RWPE2 (cell line): ENCODE results near the gene DEAF1.

Experiments used
- ATAC-seq: fragments of 200-7000 bp; cut with Tn5 transposase; 3 replicates; pipeline ENCODE4 v1.9.1; 2021; ENCODE audit warnings: low read depth
- DNase-seq: peaks from one replicate; pipeline ENCODE4 v3.0.0-alpha.2; 2020; ENCODE audit warnings: low spot score
- H3K27ac ChIP-seq: fragments of 450-650 bp; 2 replicates; pipeline ENCODE4 v1.5.1; 2017; ENCODE audit warnings: mild to moderate bottlenecking; ENCODE audit not compliant: poor library complexity, severe bottlenecking
- H3K27me3 ChIP-seq: fragments of 250-450 bp; sonication (Bioruptor Pico); 2 replicates; pipeline ENCODE4 v1.5.1; 2021; ENCODE audit warnings: mild to moderate bottlenecking, moderate library complexity; ENCODE audit not compliant: insufficient read depth, poor library complexity, severe bottlenecking
- H3K36me3 ChIP-seq: fragments of 250-450 bp; sonication (Bioruptor Pico); 2 replicates; pipeline ENCODE4 v1.5.1; 2020; ENCODE audit warnings: low read depth, mild to moderate bottlenecking, moderate library complexity
- H3K4me1 ChIP-seq: fragments of 250-450 bp; sonication (Bioruptor Pico); 2 replicates; pipeline ENCODE4 v1.5.1; 2021; ENCODE audit warnings: mild to moderate bottlenecking, moderate library complexity; ENCODE audit not compliant: insufficient read depth, poor library complexity, severe bottlenecking
- H3K4me3 ChIP-seq: fragments of 250-450 bp; sonication (Bioruptor Pico); 2 replicates; pipeline ENCODE4 v1.5.1; 2021; ENCODE audit warnings: mild to moderate bottlenecking, moderate library complexity; ENCODE audit not compliant: severe bottlenecking
- H3K9me3 ChIP-seq: fragments of 250-450 bp; sonication (Bioruptor Pico); 2 replicates; pipeline ENCODE4 v1.5.1; 2021; ENCODE audit warnings: mild to moderate bottlenecking, moderate library complexity; ENCODE audit not compliant: severe bottlenecking
- CTCF ChIP-seq: fragments of 450-650 bp; IDR thresholded peaks from one replicate; pipeline ENCODE4 v1.5.1; 2017; ENCODE audit warnings: mild to moderate bottlenecking, moderate library complexity; ENCODE audit not compliant: poor library complexity, severe bottlenecking

Gene DEAF1

GRCh38 chr11:623999-624704 lies 70.9 kb downstream of the DEAF1 start:
- DNase-seq (peak; percentile 79), ATAC-seq (peak; percentile 52)
- Histone ChIP-seq H3K4me3 (no peak overlapping the region), H3K36me3 (no peaks in the 10 kb centered on the region), H3K4me1 (no peaks in the 10 kb centered on the region), H3K9me3 (no peaks in the 10 kb centered on the region), H3K27me3 (no peaks in the 10 kb centered on the region), H3K27ac (no peak overlapping the region)
- TF ChIP-seq CTCF, result no peak

DNA sequence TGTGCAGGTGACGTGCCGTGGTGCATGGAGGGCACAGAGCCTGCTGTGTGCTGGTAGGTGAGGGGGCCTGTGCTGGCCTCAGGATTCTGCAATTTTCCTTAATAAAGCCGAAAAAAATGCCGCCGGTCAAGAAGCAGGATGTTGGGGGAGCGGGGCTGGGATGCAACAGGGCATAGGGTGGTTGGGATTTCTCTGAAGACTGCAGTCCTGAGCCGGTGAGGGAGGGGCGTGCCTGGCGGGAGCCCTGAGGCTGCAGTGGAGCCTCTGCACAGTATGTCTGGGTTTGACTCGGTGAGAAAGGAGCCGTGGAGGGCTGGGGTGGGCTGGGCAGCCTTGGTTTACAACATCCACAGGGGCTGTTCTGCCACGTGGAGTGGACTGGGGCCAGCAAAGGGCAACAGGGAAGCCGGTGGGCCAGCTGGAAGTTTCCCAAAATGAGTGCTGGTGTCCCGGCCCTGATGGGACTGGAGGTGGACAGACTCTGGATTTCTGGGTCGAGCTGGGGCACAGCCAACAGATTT lies 71.6 kb downstream of the DEAF1 start:
- Histone ChIP-seq H3K27ac (no peak overlapping the region), H3K36me3 (no peaks in the 10 kb centered on the region), H3K27me3 (no peaks in the 10 kb centered on the region), H3K9me3 (no peaks in the 10 kb centered on the region), H3K4me3 (no peak overlapping the region), H3K4me1 (no peaks in the 10 kb centered on the region)
- no peak for TF ChIP-seq CTCF
- DNase-seq, result peak; percentile 47
- no peak for ATAC-seq

- Histone ChIP-seq H3K4me1 (no peaks in the 10 kb centered on the region), H3K36me3 (no peaks in the 10 kb centered on the region), H3K27ac (no peak overlapping the region), H3K9me3 (no peaks in the 10 kb centered on the region), H3K27me3 (no peaks in the 10 kb centered on the region), H3K4me3 (no peak overlapping the region)
- DNase-seq, result no peak
- no peak for TF ChIP-seq CTCF
- no peak for ATAC-seq
Measured at GRCh38 chr11:621838-622237, 73.2 kb downstream of the DEAF1 start.

- DNase-seq (no peak), ATAC-seq (no peak)
- no peaks in the 10 kb centered on the region for H3K36me3 ChIP-seq
- H3K9me3 ChIP-seq, result no peaks in the 10 kb centered on the region
- no peak for TF ChIP-seq CTCF
- no peaks in the 10 kb centered on the region for H3K4me1 ChIP-seq
- H3K27me3 ChIP-seq, result no peaks in the 10 kb centered on the region
- no peak overlapping the region for H3K4me3 ChIP-seq
- no peak overlapping the region for H3K27ac ChIP-seq
Measured at GRCh38 chr11:620935-621814, 73.8 kb downstream of the DEAF1 start.

- no peak for DNase-seq
- ATAC-seq, result no peak
- H3K27me3 ChIP-seq, result no peaks in the 10 kb centered on the region
- H3K9me3 ChIP-seq, result no peaks in the 10 kb centered on the region
- no peak for TF ChIP-seq CTCF
- H3K36me3 ChIP-seq, result no peaks in the 10 kb centered on the region
- no peak overlapping the region for H3K27ac ChIP-seq
- no peaks in the 10 kb centered on the region for H3K4me1 ChIP-seq
- H3K4me3 ChIP-seq, result no peak overlapping the region
Measured at GRCh38 chr11:620201-620600, 74.8 kb downstream of the DEAF1 start.
